Mesenchymal stem cell (in vitro differentiated cells and primary cell): Measurements from ENCODE around the gene PIMREG.

Source experiments
- DNase-seq: peaks from one replicate; pipeline ENCODE4 v3.0.0-alpha.2; 2013
- H2AFZ ChIP-seq: one replicate; pipeline ENCODE4 v1.6.1; 2013; ENCODE audit warnings: low read depth, mild to moderate bottlenecking, control low read depth, inconsistent platforms, low read length, moderate library complexity
- H2AK5ac ChIP-seq: 2 replicates; pipeline ENCODE4 v1.6.1; 2013; ENCODE audit warnings: low read length, moderate library complexity, mild to moderate bottlenecking, inconsistent platforms; ENCODE audit not compliant: severe bottlenecking
- H2BK120ac ChIP-seq: one replicate; pipeline ENCODE4 v1.6.1; 2013; ENCODE audit warnings: low read depth, mild to moderate bottlenecking, inconsistent platforms, low read length, moderate library complexity
- H2BK12ac ChIP-seq, 2 experiments: one replicate each; pipeline ENCODE4 v1.6.1; 2013; ENCODE audit warnings: inconsistent platforms in 2 of 2, low read length in 2 of 2, mild to moderate bottlenecking in 2 of 2, moderate library complexity in 2 of 2, control low read depth in 1 of 2
- H2BK15ac ChIP-seq: one replicate; pipeline ENCODE4 v1.6.1; 2013; ENCODE audit warnings: mild to moderate bottlenecking, low read depth, inconsistent platforms; ENCODE audit not compliant: poor library complexity, severe bottlenecking
- H2BK5ac ChIP-seq: 2 replicates; pipeline ENCODE4 v1.6.1; 2013; ENCODE audit warnings: low read depth, mild to moderate bottlenecking, low read length, control low read depth, inconsistent platforms; ENCODE audit not compliant: poor library complexity, severe bottlenecking
- H3K14ac ChIP-seq, 2 experiments: one replicate each; pipeline ENCODE4 v1.6.1; 2013; ENCODE audit warnings: inconsistent platforms in 2 of 2, low read length in 2 of 2, control low read depth in 1 of 2, mild to moderate bottlenecking in 1 of 2, moderate library complexity in 1 of 2
- H3K18ac ChIP-seq, 2 experiments: one replicate each; pipeline ENCODE4 v1.6.1; 2013; ENCODE audit warnings: inconsistent platforms in 2 of 2, low read length in 2 of 2, control low read depth in 1 of 2, low read depth in 1 of 2, mild to moderate bottlenecking in 1 of 2
- H3K23ac ChIP-seq, 2 experiments: one replicate each; pipeline ENCODE4 v1.6.1; 2013; ENCODE audit warnings: inconsistent platforms in 2 of 2, low read length in 2 of 2, mild to moderate bottlenecking in 2 of 2, moderate library complexity in 2 of 2, control low read depth in 1 of 2
- H3K27ac ChIP-seq: 2 replicates; pipeline ENCODE4 v1.5.1; 2013; ENCODE audit warnings: mild to moderate bottlenecking, moderate library complexity, low read length, control low read depth, inconsistent platforms; ENCODE audit not compliant: poor library complexity, severe bottlenecking
- H3K27me3 ChIP-seq, 2 experiments: 2 replicates each; pipeline versions ENCODE4 v1.6.1 to v1.7.0; 2013; ENCODE audit warnings: low read length in 2 of 2, mild to moderate bottlenecking in 2 of 2, moderate library complexity in 2 of 2, control low read depth in 1 of 2, inconsistent platforms in 1 of 2; ENCODE audit not compliant: control insufficient read depth in 1 of 2, insufficient read depth in 1 of 2
- H3K36me3 ChIP-seq, 2 experiments: 2 replicates each; pipeline versions ENCODE4 v1.6.1 to v1.7.0; 2013; ENCODE audit warnings: low read length in 2 of 2, control low read depth in 1 of 2, inconsistent platforms in 1 of 2, low read depth in 1 of 2, mild to moderate bottlenecking in 1 of 2; ENCODE audit not compliant: insufficient read depth in 2 of 2, control insufficient read depth in 1 of 2
- H3K4ac ChIP-seq, 2 experiments: one replicate each; pipeline ENCODE4 v1.6.1; 2013; ENCODE audit warnings: inconsistent platforms in 2 of 2, low read length in 2 of 2, mild to moderate bottlenecking in 2 of 2, moderate library complexity in 2 of 2, control low read depth in 1 of 2, low read depth in 1 of 2
- H3K4me1 ChIP-seq: 2 replicates; pipeline ENCODE4 v1.6.1; 2013; ENCODE audit warnings: low read depth, low read length, control low read depth; ENCODE audit not compliant: control insufficient read depth, insufficient read depth
- H3K4me2 ChIP-seq: 2 replicates; pipeline ENCODE4 v1.6.1; 2013; ENCODE audit warnings: low read length, mild to moderate bottlenecking, inconsistent platforms; ENCODE audit not compliant: poor library complexity, severe bottlenecking
- H3K4me3 ChIP-seq, 2 experiments: 2 replicates each; pipeline versions ENCODE4 v1.5.1 to v1.7.0; 2013; ENCODE audit warnings: low read length in 2 of 2, mild to moderate bottlenecking in 2 of 2, control low read depth in 1 of 2, low read depth in 1 of 2; ENCODE audit not compliant: insufficient read depth in 1 of 2
- H3K79me1 ChIP-seq: replicated peaks from 2 replicates; pipeline ENCODE4 v1.6.1; 2013; ENCODE audit warnings: mild to moderate bottlenecking, control low read depth, low read length, inconsistent platforms; ENCODE audit not compliant: poor library complexity, severe bottlenecking
- H3K9ac ChIP-seq: 2 replicates; pipeline ENCODE4 v1.7.0; 2013; ENCODE audit warnings: mild to moderate bottlenecking, low read length, moderate library complexity
- H3K9me3 ChIP-seq: 2 replicates; pipeline ENCODE4 v1.7.0; 2013; ENCODE audit warnings: mild to moderate bottlenecking, low read length; ENCODE audit not compliant: control insufficient read depth
- H4K8ac ChIP-seq: one replicate; pipeline ENCODE4 v1.6.1; 2013; ENCODE audit warnings: inconsistent platforms, mild to moderate bottlenecking, low read length, moderate library complexity
- H4K91ac ChIP-seq: one replicate; pipeline ENCODE4 v1.6.1; 2013; ENCODE audit warnings: mild to moderate bottlenecking, low read length, inconsistent platforms
- WGBS: methylation state at CpG from one replicate; pipeline ENCODE4 v1.1.7; 2013; ENCODE audit warnings: mixed read lengths; 5-methylcytosine and 5-hydroxymethylcytosine counted together

PIMREG gene

DNA sequence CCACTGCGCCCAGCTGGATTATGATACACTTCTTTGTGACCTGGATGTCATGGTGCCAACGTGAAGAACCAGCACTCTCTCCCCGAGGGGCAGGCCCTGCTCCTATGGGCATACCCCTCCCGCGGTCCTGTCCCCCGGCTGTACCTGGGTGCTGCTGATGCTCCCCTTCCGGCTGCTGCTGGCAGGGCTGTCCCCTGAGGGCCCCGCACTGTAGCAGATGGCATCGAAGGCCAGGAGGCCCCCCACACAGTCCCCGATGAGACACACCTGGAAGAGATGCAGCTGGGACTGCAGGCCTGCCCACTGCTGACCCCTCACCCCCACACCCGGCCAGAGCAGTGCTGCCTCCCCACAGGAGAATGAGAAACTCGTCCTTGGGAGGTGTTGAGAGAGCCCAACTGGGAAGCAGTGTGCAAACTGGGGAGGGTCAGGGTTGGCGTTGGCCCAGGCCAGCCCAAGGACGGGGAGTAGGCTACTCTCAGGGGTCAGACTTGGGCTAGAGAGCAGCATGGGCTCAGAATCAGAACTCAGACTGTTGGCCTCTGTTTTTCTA is 33.7 kb downstream of the PIMREG start:
- Histone ChIP-seq H2BK5ac (no peak overlapping the region), H3K4ac (no peak overlapping the region), H4K8ac (no peak overlapping the region), H2AK5ac (no peak overlapping the region), H3K27ac (no peak overlapping the region), H3K4me1 (peaks cover 2% of the 10 kb centered on the region), H2BK120ac (no peak overlapping the region), H3K18ac (no peak overlapping the region), H2BK15ac (no peak overlapping the region), H3K9me3 (no peaks in the 10 kb centered on the region), H2BK12ac (no peak overlapping the region), H2AFZ (no peak overlapping the region), H3K23ac (no peak overlapping the region), H3K79me1 (no peaks in the 10 kb centered on the region), H4K91ac (no peak overlapping the region), H3K27me3 (peaks cover 40 to 41% of the 10 kb centered on the region in 2 experiments), H3K36me3 (peaks cover 0 to 4% of the 10 kb centered on the region in 2 experiments), H3K9ac (no peak overlapping the region), H3K4me3 (no peak overlapping the region), H3K14ac (no peak overlapping the region), H3K4me2 (no peak overlapping the region)
- WGBS, result 80% methylated on average over 13 of the region's 14 CpGs
- no peak for DNase-seq

GRCh38 chr17:6478486-6478885 is 34.2 kb downstream of the PIMREG start:
- no peak overlapping the region for H3K4me3 ChIP-seq
- no peak overlapping the region for H2AK5ac ChIP-seq
- H3K27me3 ChIP-seq, result peaks cover 40 to 42% of the 10 kb centered on the region in 2 experiments
- H3K4me1 ChIP-seq, result no peaks in the 10 kb centered on the region
- H4K8ac ChIP-seq, result no peak overlapping the region
- no peak overlapping the region for H3K27ac ChIP-seq
- no peak overlapping the region for H2BK120ac ChIP-seq
- WGBS, result 81% methylated on average over 11 of the region's 11 CpGs
- no peak overlapping the region for H3K4me2 ChIP-seq
- no peak overlapping the region for H3K14ac ChIP-seq
- no peak overlapping the region for H2BK5ac ChIP-seq
- no peak overlapping the region for H4K91ac ChIP-seq
- H2AFZ ChIP-seq, result no peak overlapping the region
- no peaks in the 10 kb centered on the region for H3K9me3 ChIP-seq
- no peak overlapping the region for H3K4ac ChIP-seq
- no peak overlapping the region for H3K23ac ChIP-seq
- no peak overlapping the region for H2BK15ac ChIP-seq
- no peak overlapping the region for H3K9ac ChIP-seq
- H3K36me3 ChIP-seq, result peaks cover 0 to 4% of the 10 kb centered on the region in 2 experiments
- no peak overlapping the region for H2BK12ac ChIP-seq
- DNase-seq, result no peak
- no peak overlapping the region for H3K18ac ChIP-seq
- H3K79me1 ChIP-seq, result no peaks in the 10 kb centered on the region

GRCh38 chr17:6479622-6480302 is 35.5 kb downstream of the PIMREG start:
- no peak overlapping the region for H2AFZ ChIP-seq
- H2BK120ac ChIP-seq, result no peak overlapping the region
- H3K4me2 ChIP-seq, result no peak overlapping the region
- no peaks in the 10 kb centered on the region for H3K36me3 ChIP-seq
- no peak overlapping the region for H3K4me3 ChIP-seq
- H3K4me1 ChIP-seq, result no peaks in the 10 kb centered on the region
- no peak overlapping the region for H4K8ac ChIP-seq
- no peak overlapping the region for H2BK5ac ChIP-seq
- peaks cover 46 to 55% of the 10 kb centered on the region in 2 experiments for H3K27me3 ChIP-seq
- no peak overlapping the region for H2AK5ac ChIP-seq
- no peaks in the 10 kb centered on the region for H3K9me3 ChIP-seq
- H3K23ac ChIP-seq, result no peak overlapping the region
- H3K79me1 ChIP-seq, result no peaks in the 10 kb centered on the region
- WGBS, result 82% methylated on average over 11 of the region's 13 CpGs
- no peak overlapping the region for H3K18ac ChIP-seq
- H3K4ac ChIP-seq, result no peak overlapping the region
- DNase-seq, result no peak
- no peak overlapping the region for H2BK12ac ChIP-seq
- no peak overlapping the region for H4K91ac ChIP-seq
- H3K14ac ChIP-seq, result no peak overlapping the region
- H2BK15ac ChIP-seq, result no peak overlapping the region
- H3K9ac ChIP-seq, result no peak overlapping the region
- H3K27ac ChIP-seq, result no peak overlapping the region

DNA sequence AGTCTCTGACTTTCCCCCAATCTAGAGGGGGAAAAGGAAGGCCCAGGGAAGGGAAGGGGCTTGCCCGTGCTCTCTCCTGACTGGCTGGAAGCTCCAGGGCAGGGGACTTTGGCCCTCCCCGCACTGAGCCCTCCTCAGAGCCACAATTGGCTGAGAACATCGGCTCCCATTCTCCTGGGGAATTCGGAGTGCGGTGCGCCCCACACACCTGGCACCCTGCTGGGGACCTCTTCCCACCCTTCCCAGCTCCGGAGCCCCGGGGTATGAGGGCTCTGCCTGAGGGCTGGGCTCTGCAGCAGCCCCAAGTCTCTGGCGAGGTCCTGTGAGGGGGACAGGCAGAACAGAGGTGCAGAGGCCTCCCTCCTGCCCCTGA is 36.0 kb downstream of the PIMREG start:
- H3K4ac ChIP-seq, result no peak overlapping the region
- no peak overlapping the region for H3K27ac ChIP-seq
- H3K27me3 ChIP-seq, result peaks cover 46 to 55% of the 10 kb centered on the region in 2 experiments
- H4K8ac ChIP-seq, result no peak overlapping the region
- no peak overlapping the region for H3K18ac ChIP-seq
- no peak overlapping the region for H4K91ac ChIP-seq
- H2BK15ac ChIP-seq, result no peak overlapping the region
- no peaks in the 10 kb centered on the region for H3K9me3 ChIP-seq
- no peak overlapping the region for H2AK5ac ChIP-seq
- no peaks in the 10 kb centered on the region for H3K79me1 ChIP-seq
- H3K23ac ChIP-seq, result no peak overlapping the region
- H3K4me1 ChIP-seq, result no peaks in the 10 kb centered on the region
- no peak overlapping the region for H2AFZ ChIP-seq
- DNase-seq, result no peak
- no peak overlapping the region for H3K4me3 ChIP-seq
- no peak overlapping the region for H3K9ac ChIP-seq
- no peak overlapping the region for H3K4me2 ChIP-seq
- no peak overlapping the region for H2BK12ac ChIP-seq
- no peak overlapping the region for H2BK5ac ChIP-seq
- H2BK120ac ChIP-seq, result no peak overlapping the region
- 72% methylated on average over 9 of the region's 9 CpGs for WGBS
- no peak overlapping the region for H3K14ac ChIP-seq
- no peaks in the 10 kb centered on the region for H3K36me3 ChIP-seq
